HFF-Myc (cell line): ENCODE results near the gene RPL39L.

ENCODE experiments used
- DNase-seq: peaks from one replicate; pipeline ENCODE4 v3.0.0-alpha.2; 2011; ENCODE audit warnings: low read depth; ENCODE audit errors: extremely low read depth
- H3K4me3 ChIP-seq: replicated peaks from 2 replicates; pipeline ENCODE4 v1.5.1; 2011; ENCODE audit warnings: low read depth, mild to moderate bottlenecking, control low read depth, low read length
- TF ChIP-seq, protein P1 (sequence below): IDR thresholded peaks from 2 replicates; pipeline ENCODE4 v1.5.1; 2012; ENCODE audit warnings: mild to moderate bottlenecking, low read depth, low read length, control low read depth; ENCODE audit errors: missing control alignments

RPL39L gene

DNA sequence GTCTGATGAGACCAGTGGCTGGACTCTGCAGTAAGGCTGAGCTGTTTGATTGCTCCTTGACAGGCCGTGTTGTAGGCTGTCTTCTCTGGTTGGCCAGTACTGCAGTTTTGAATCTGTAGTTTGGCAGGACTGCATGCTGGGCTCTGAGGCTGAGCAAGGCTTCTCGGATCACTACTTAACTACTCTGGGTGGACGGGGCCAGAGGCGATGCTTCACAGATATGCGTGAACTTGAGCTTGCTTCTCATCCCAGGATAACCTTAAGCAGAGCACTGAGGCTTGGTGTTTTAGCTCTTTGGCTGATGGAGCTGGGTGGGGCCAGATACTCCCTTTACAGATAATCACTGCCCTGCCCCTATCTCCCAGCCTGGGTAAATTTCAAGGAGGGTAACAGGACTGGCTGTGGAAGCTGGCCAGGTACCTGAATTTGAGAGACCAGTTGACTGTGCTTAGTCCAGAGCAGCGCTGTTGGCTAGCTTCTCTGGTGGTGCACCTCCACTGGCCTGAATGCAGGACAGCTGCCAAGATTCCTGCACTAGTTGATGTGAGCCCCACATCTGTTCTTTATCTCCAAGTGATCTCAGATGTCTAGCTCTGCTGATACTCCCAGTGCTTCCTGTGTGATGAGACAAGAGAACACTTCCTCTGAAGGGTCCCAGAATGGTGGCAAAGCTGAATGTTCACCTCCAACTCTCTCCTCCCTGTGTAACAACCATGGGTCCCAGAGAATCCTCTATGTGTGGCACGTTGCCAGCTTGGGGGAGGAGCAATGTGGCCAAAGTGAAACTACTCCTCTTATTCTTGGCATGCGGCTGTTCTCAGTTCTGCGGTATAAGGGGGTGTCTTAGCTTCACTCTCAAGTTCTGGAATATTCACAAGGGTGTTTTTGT is 37.9 kb downstream of the RPL39L start:
- DNase-seq, result peak; percentile 89
- TF ChIP-seq, protein P1, sequence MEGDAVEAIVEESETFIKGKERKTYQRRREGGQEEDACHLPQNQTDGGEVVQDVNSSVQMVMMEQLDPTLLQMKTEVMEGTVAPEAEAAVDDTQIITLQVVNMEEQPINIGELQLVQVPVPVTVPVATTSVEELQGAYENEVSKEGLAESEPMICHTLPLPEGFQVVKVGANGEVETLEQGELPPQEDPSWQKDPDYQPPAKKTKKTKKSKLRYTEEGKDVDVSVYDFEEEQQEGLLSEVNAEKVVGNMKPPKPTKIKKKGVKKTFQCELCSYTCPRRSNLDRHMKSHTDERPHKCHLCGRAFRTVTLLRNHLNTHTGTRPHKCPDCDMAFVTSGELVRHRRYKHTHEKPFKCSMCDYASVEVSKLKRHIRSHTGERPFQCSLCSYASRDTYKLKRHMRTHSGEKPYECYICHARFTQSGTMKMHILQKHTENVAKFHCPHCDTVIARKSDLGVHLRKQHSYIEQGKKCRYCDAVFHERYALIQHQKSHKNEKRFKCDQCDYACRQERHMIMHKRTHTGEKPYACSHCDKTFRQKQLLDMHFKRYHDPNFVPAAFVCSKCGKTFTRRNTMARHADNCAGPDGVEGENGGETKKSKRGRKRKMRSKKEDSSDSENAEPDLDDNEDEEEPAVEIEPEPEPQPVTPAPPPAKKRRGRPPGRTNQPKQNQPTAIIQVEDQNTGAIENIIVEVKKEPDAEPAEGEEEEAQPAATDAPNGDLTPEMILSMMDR, result no peak
- H3K4me3 ChIP-seq, result peak overlapping the region; percentile 16

DNA sequence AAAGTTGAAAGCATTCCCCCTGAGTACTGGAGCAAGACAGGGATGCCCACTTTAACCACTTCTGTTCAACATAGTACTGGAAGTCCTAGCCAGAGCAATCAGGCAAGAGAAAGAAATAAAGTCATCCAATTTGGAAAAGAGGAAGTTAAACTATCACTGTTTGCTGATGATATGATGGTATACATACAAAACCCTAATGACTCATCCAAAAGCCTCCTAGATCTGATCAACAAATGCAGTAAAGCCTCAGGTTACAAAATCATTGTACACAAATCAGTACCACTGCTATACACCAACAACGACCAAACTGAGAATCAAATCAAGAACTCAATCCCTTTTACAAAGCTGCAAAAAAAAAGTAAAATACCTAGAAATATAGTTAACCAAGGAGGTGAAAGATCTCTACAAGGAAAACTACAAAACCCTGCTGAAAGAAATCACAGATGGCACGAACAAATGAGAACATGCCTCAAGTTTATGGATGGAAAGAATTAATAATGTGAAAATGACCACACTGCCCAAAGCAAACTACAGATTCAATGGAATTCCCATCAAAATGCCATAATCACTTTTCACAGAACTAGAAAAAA is 40.3 kb downstream of the RPL39L start:
- TF ChIP-seq, protein P1, result no peak
- no peak for DNase-seq
- no peak overlapping the region for H3K4me3 ChIP-seq

DNA sequence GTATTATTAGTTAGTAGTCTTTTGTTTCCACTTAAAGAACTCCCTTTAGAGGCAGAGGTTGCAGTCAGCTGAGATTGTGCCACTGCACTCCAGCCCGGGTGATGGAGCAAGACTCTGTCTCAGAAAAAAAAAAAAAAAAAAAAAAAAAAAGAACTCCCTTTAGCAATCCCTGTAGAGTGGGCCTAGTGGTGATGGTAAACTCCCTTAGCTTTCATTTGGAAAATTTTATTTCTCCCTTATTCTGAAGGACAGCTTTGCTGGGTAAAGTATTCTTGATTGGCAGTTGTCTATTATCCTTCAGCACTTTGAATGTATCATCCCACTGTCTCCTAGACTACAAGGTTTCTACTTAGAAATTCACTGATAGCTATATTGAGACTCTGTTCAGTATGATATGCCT is 46.0 kb downstream of the RPL39L start:
- DNase-seq, result no peak
- TF ChIP-seq, protein P1, result no peak
- H3K4me3 ChIP-seq, result no peak overlapping the region

DNA sequence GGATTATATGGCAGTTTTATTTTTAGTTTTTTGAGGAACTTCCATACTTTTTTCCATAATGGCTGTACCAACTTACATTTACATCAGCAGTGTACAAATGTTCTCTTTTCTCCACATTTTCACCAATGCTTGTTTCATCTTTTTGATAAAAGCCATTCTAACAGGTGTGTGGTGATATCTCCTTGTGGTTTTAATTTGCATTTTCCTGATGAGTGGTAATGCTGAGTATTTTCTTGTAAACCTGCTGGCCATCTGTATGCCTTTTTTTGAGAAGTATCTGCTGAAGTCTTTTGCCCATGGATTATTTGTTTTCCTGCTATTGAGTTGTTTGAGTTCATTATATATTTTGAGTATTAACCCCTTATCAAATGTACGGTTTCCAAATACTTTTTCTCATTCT is 50.6 kb downstream of the RPL39L start:
- DNase-seq, result no peak
- H3K4me3 ChIP-seq, result no peak overlapping the region
- TF ChIP-seq, protein P1, result no peak

DNA sequence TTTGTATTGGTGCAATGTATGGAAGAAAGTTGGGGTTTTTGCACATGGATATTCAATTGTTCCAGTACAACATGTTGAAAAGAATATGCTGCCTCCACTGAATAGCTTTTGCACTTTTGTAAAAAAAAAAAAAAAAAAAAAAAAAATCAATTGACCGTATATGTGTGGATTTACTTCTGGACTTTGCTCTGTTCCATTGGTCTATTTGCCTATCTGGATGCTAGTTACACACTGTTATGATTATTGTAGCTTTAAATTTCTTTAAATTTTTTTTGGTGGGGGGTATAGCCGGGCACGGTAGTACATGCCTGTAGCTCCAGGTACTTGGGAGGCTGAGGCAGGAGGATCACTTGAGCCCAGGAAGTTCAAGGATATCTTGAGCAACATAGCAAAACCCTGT is 52.5 kb downstream of the RPL39L start:
- DNase-seq, result no peak
- TF ChIP-seq, protein P1, result no peak
- H3K4me3 ChIP-seq, result no peak overlapping the region

DNA sequence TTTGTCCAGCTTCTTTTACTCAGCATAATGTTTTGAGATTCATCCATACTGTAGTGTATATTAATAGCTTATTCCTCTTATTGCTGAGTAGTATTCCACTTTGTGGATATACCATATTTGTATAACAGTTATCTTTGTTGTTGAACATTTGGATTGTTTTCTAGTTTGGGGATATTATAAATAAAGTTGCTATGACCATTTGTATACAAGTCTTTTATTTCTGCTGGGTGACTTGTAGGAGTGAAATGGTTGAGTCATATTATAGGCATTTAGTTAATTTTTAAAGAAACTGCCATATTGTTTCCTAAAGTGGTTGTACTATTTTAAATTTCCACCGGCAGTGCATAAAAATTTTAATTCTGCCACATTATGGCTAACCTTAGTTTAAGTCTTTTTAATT is 53.4 kb downstream of the RPL39L start:
- no peak overlapping the region for H3K4me3 ChIP-seq
- TF ChIP-seq, protein P1, result no peak
- no peak for DNase-seq
